HG03045 (cell line): ENCODE results near the gene CLMN.
"Not testable (repeated sequence)": the region's sequence is repeated elsewhere in the genome, so short reads cannot be mapped to it uniquely, and the experiment has no call there.

ENCODE experiments used
- ATAC-seq: cut with Tn5 transposase; IDR thresholded peaks from one replicate; pipeline ENCODE4 v1.9.1; 2021; ENCODE audit warnings: mild to moderate bottlenecking, moderate library complexity; ENCODE audit not compliant: unreplicated experiment

The CLMN gene

GRCh38 chr14:95289323-95290010 lies 30.2 kb downstream of the CLMN start:
- no peak for ATAC-seq

- ATAC-seq: no peak
These were observed 30.9 kb downstream of the CLMN start for GRCh38 chr14:95288672-95289322.

DNA sequence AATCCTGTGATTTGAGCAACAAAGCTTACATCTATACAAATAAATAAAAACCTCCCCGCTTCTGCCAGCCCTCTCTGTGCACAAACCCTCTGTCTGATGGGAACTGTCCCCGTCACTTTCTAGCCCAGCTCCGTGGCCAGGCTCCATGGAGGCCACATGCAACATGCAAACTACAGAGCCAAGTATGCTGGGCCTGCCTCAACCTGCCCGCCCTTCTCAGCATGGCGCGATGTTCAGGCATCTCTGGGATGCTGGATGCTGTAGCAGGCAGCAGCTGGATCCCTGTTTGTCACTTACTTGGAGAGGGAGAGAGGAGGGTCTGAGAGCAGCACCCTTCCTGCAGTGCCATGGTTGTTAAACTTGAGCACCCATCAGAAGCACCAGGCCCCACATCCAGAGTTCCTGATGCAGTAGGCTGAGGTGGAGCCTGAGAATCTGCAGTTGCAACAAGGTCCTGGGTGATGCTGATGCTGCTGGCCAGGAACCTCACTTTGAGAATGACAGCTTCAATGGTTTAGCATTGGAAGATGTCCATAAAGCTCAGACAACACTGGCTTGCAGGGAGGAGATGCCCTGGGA lies 32.4 kb downstream of the CLMN start:
- ATAC-seq: no peak

DNA sequence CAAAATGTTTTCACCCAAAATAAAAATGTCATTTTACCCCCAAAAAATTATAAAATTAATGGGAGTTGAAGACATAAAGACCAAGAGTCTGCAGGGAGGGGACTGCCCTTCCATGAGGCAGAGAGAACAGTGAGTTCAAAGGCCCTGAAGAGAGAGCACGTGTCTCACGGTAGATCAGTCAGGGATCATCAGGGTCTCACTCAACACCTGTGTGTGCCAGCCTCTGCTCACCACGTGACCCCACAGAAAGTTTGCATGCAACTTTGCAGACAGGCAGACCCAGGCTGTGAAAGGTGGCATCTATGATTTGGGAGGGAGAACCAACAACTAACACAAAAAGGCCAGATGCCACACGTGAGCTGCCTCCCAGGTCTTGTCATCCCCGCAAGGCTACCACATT lies 33.1 kb downstream of the CLMN start:
- no peak for ATAC-seq

DNA sequence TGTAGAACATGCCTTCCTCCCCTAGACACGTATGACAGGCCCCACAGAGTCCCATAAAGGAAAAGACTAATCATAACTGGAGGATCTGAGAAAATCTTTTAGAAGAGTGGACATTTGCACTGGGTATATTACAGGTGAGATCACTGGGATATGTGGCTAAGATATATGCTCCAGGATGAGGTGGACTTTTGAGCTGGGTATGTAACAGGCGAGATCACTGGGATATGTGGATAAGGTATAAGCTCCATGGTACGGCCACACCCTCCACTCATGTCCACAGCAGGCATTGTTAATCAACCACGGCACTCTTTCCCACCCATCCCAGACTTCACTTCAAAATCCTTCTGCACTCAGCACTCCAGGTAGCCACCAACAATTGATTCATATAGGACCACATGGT lies 34.1 kb downstream of the CLMN start:
- ATAC-seq: no peak

DNA sequence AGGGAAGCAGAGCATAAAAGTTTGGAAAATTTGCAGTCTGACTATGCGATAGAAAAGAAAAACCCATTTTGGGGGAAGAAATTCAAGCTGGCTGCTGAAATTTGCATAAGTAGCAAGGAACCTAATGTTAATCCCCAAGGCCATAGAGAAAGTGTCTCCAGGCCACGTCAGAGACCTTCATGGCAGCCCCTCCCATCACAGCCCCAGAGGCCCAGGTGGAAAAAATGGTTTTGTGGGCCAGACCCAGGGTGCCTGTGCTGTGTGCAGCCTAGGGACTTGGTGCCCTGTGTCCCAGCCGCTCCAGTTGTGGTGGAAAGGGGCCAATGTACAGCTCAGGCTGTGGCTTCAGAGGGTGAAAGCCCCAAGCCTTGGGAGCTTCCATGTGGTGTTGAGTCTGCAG lies 35.9 kb downstream of the CLMN start:
- ATAC-seq: not testable (repeated sequence)

GRCh38 chr14:95282986-95283380 lies 36.7 kb downstream of the CLMN start:
- not testable (repeated sequence) for ATAC-seq

DNA sequence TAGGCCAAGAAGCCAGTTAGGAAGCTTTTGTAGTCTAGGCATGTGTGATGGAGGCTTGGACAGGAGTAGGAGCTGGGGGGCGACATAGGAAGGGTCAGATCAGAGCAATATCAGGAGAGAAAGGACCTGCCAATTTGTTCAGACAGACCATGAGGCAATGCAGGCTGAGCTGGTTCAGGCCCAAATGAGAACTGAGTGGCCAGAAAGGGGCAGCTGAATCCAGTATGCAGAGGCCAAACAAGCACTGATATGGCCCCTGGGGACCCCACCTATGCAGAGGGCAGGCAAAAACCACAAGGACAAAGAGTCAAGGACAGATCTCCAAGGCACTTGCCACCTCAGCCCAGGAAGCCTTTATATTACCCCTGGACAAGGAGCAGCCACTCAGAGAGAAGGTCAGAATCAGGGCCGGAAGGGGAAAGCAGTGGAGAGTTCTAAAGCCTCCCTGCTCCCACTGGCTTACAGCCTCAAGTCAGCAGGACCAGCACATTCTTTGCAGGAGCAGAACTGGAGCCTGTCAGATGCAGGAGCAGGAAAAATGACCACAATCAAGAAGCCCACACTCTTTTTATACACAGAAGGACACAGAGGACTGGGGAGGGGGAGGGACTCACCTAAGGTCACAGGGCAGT lies 37.2 kb downstream of the CLMN start:
- no peak for ATAC-seq

- no peak for ATAC-seq
These were observed 38.0 kb downstream of the CLMN start for GRCh38 chr14:95281560-95282176.

GRCh38 chr14:95275494-95275893 lies 44.2 kb downstream of the CLMN start:
- no peak for ATAC-seq

- no peak for ATAC-seq
These were observed 44.8 kb downstream of the CLMN start for GRCh38 chr14:95274874-95275273.

GRCh38 chr14:95274279-95274678 lies 45.4 kb downstream of the CLMN start:
- no peak for ATAC-seq

GRCh38 chr14:95273001-95273978 lies 46.4 kb downstream of the CLMN start:
- no peak for ATAC-seq

- ATAC-seq: no peak
These were observed 47.7 kb downstream of the CLMN start for GRCh38 chr14:95272057-95272456.

DNA sequence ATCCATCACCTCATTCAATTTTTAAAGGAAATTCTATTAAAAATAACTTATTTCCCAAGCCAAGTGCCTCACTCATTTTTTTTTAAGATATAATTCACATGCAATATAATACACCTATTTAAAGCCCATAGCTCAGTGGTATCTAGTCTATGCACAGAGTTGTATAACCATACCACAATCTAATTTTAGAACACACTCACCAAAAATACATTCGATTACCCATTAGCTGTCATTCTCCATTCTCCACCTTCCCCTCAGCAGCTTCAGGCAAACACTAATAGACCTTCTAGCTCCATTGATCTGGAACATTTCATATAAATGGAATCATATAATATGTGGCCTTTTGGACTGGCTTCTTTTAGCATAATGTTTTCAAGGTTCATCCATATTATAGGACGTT lies 49.5 kb downstream of the CLMN start:
- ATAC-seq: no peak

DNA sequence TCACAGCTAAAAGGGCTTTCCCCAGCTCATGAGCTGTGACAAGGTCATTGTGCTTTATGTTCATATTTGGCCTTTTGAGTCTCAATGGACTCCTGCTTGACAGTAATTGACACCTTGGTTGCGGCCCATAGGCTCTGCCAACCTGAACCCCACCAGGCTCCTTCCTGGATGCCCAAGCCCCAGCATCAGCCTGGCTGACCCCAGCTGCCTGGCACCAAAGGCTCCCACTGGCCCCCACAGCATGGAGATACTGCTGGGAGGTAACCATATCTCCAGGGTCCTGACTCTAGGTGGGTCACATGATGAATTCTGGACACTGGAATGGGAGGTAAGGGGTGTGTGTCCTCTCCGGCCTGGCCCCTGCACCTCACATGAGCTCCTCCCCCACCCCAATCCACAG lies 50.2 kb downstream of the CLMN start:
- no peak for ATAC-seq

DNA sequence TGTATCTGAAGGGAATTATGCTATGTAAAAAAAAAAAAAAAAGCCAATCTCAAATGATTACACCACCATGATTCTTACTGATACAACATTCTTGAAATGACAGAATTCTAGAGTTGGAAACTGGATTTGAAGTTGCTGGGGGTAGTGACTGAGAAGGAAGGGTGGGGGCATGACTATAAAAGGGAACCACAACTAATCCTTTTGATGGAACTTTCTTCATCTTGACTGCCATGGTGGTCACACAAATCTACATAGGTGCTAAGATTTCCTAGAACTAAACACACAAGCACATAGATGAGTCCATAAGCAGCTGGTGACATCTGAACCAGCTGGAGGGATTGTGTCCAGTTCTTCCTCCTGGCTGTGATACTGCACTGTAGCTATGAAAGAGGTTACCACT lies 51.4 kb downstream of the CLMN start:
- ATAC-seq: no peak

- ATAC-seq: no peak
These were observed 52.4 kb downstream of the CLMN start for GRCh38 chr14:95267306-95267705.

GRCh38 chr14:95265106-95266094 lies 54.3 kb downstream of the CLMN start:
- ATAC-seq: peak; percentile 92
